Subcutaneous adipose tissue (tissue), 4 donors: ENCODE data around the gene FAM221B. TPM values are rescaled to one million over a fixed set of nuclear protein-coding genes. Genes with fewer than 3 reads are reported as not detected.

Experiments
- CTCF ChIP-seq: fragments of 450-650 bp; IDR thresholded peaks from one replicate; pipeline ENCODE4 v1.5.1; 2016; ENCODE audit warnings: low read depth, mild to moderate bottlenecking, control low read depth, antibody characterized with exemption, moderate library complexity
- total RNA-seq, 4 donors: library from RNA; depleted of rRNA; stranded (reverse); fragments of >200 nt; gene quantifications; one replicate each; pipeline ENCODE4 v1.1.0, GENCODE V29; 2016

FAM221B gene
- total RNA-seq, 4 donors from 2014 or later = not detected

GRCh38 chr9:35829764-35830096 is 1.2 kb upstream of the FAM221B start:
- no peak for TF ChIP-seq CTCF

GRCh38 chr9:35829084-35829763 is 692 bp upstream of the FAM221B start, which contains the start of gene TMEM8B:
TSS of gene TMEM8B (plus strand) at chr9:35829228. CDS start at chr9:35829448, 220 bp downstream.
- TF ChIP-seq CTCF = no peak

- no peak for TF ChIP-seq CTCF
Observed at GRCh38 chr9:35827486-35827885, 1.0 kb downstream of the FAM221B start.

GRCh38 chr9:35826071-35826701 is 2.3 kb downstream of the FAM221B start:
- TF ChIP-seq CTCF = no peak

GRCh38 chr9:35822926-35823325 is 5.6 kb downstream of the FAM221B start:
- TF ChIP-seq CTCF = no peak

- no peak for TF ChIP-seq CTCF
Observed at GRCh38 chr9:35820076-35820475, 8.5 kb downstream of the FAM221B start.

GRCh38 chr9:35818341-35818740 is 10.2 kb downstream of the FAM221B start:
- no peak for TF ChIP-seq CTCF
